ENCODE data around the gene CHRM4.

DNA sequence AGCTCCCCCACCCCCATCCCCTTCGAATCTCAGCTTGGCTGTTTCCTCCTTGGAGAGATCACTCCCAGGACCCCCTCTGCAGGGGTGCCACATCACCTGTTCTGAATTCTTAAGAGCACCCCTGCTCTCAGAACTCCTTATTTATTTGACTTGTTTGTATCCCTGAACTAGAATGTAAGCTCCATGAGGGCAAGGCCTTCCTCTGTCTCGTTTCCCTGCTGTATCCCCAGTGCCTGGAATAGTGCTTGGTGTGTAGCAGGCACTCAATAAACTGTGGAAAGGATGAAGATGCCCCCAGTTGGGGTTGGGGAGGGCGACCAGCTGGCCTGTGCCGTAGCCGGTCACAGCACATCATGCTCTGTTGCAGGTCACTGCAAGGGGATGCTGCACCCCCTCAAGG, 13.7 kb downstream of the CHRM4 start:
- no peak for TF ChIP-seq POLR2AphosphoS5 (IDR thresholded peaks at IDR 0.05; ENCODE audit: borderline replicate concordance, low read depth, low read length)
- TF ChIP-seq EZH2 (IDR thresholded peaks at IDR 0.05): no peak

Measured in SK-N-MC (cell line).